HG03095 (cell line): ENCODE measurements around the gene CRYGB.

Source experiments
- ATAC-seq: cut with Tn5 transposase; IDR thresholded peaks from one replicate; pipeline ENCODE4 v1.9.1; 2021; ENCODE audit warnings: moderate library complexity; ENCODE audit not compliant: unreplicated experiment

CRYGB gene

GRCh38 chr2:208146006-208146405 is at the start of gene CRYGB:
Gene CRYGB, minus strand, starts transcription at chr2:208146158. Its CDS starts 38 bp downstream, at chr2:208146120.
- no peak for ATAC-seq

- no peak for ATAC-seq
These were observed 49.6 kb upstream of the CRYGB start for GRCh38 chr2:208195531-208195930.

- no peak for ATAC-seq
These were observed 46.8 kb upstream of the CRYGB start for GRCh38 chr2:208192611-208193236.

- ATAC-seq: no peak
These were observed 44.0 kb upstream of the CRYGB start, which contains the start of gene C2orf80 for GRCh38 chr2:208189810-208190503. Gene C2orf80, minus strand, starts transcription at chr2:208190030. Its CDS starts 3,044 bp downstream, at chr2:208186986.

GRCh38 chr2:208189069-208189809 is 43.3 kb upstream of the CRYGB start:
- no peak for ATAC-seq

GRCh38 chr2:208186893-208187292 is 40.9 kb upstream of the CRYGB start:
- ATAC-seq: no peak

GRCh38 chr2:208186465-208186864 is 40.5 kb upstream of the CRYGB start:
- no peak for ATAC-seq

- no peak for ATAC-seq
These were observed 38.2 kb upstream of the CRYGB start for GRCh38 chr2:208183972-208184705.

- no peak for ATAC-seq
These were observed 37.6 kb upstream of the CRYGB start for GRCh38 chr2:208183526-208183925.

GRCh38 chr2:208182835-208183234 is 36.9 kb upstream of the CRYGB start:
- no peak for ATAC-seq

- ATAC-seq: no peak
These were observed 33.2 kb upstream of the CRYGB start for GRCh38 chr2:208179028-208179609.

- ATAC-seq: no peak
These were observed 29.8 kb upstream of the CRYGB start for GRCh38 chr2:208175840-208176153.

GRCh38 chr2:208175069-208175839 is 29.3 kb upstream of the CRYGB start:
- peak; percentile 98 for ATAC-seq

GRCh38 chr2:208174144-208174543 is 28.2 kb upstream of the CRYGB start:
- ATAC-seq: no peak

- ATAC-seq: no peak
These were observed 26.2 kb upstream of the CRYGB start for GRCh38 chr2:208172125-208172524.

- no peak for ATAC-seq
These were observed 19.2 kb upstream of the CRYGB start for GRCh38 chr2:208164951-208165755.

- no peak for ATAC-seq
These were observed 17.5 kb upstream of the CRYGB start, which contains the start of gene CRYGA for GRCh38 chr2:208163489-208163888. Gene CRYGA, minus strand, starts transcription at chr2:208163589. Its CDS starts 33 bp downstream, at chr2:208163556.

- no peak for ATAC-seq
These were observed 10.5 kb upstream of the CRYGB start for GRCh38 chr2:208156439-208156838.

GRCh38 chr2:208153156-208153555 is 7.2 kb upstream of the CRYGB start:
- no peak for ATAC-seq
